Measurements from ENCODE around the gene ASB8. TPM values are rescaled to one million over a fixed set of nuclear protein-coding genes. Genes with fewer than 3 reads are reported as not detected.
A peak's percentile ranks its signal among the peaks of the same experiment; 100 is the strongest.

The ASB8 gene
- total RNA-seq, 2 donors from 2014 or later, result 37.0 to 39.5 TPM

DNA sequence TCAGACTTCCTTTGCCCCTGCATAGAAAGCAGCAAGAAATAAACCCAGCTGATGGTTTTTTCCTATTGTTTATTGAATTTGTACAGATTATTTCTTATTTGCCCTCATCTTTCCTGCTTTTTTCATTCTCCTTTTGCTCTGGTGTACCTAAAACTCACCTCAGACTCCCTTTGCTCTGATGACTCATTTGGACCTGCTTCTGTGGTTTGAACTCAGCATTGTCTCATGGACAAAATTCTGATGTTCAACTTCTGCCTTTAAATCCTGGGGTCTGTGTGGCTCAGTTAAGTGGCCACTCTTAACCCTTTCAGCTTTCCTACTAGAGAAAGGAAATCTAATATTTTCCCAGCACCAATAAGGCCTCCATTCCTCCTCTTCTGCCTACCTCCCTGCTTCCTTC, 47.9 kb downstream of the ASB8 start:
- Histone ChIP-seq H3K4me1 (peaks cover 13% of the 10 kb centered on the region), H3K27ac (no peak overlapping the region), H3K4me3 (no peak overlapping the region), H3K9me3 (no peaks in the 10 kb centered on the region), H3K27me3 (no peaks in the 10 kb centered on the region), H3K9ac (ENCODE audit: low read depth in 2 of 2, low read length in 2 of 2) (no peak overlapping the region), H3K36me3 (no peaks in the 10 kb centered on the region)
- no peak for DNase-seq
- intact Hi-C loops (cut with DNase I), result loop anchor here (5.0 kb wide), 1 partner anchor 43 kb away; no protein-coding TSS in a partner anchor
- TF ChIP-seq, protein P1, sequence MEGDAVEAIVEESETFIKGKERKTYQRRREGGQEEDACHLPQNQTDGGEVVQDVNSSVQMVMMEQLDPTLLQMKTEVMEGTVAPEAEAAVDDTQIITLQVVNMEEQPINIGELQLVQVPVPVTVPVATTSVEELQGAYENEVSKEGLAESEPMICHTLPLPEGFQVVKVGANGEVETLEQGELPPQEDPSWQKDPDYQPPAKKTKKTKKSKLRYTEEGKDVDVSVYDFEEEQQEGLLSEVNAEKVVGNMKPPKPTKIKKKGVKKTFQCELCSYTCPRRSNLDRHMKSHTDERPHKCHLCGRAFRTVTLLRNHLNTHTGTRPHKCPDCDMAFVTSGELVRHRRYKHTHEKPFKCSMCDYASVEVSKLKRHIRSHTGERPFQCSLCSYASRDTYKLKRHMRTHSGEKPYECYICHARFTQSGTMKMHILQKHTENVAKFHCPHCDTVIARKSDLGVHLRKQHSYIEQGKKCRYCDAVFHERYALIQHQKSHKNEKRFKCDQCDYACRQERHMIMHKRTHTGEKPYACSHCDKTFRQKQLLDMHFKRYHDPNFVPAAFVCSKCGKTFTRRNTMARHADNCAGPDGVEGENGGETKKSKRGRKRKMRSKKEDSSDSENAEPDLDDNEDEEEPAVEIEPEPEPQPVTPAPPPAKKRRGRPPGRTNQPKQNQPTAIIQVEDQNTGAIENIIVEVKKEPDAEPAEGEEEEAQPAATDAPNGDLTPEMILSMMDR (IDR thresholded peaks at IDR 0.05), result no peak

DNA sequence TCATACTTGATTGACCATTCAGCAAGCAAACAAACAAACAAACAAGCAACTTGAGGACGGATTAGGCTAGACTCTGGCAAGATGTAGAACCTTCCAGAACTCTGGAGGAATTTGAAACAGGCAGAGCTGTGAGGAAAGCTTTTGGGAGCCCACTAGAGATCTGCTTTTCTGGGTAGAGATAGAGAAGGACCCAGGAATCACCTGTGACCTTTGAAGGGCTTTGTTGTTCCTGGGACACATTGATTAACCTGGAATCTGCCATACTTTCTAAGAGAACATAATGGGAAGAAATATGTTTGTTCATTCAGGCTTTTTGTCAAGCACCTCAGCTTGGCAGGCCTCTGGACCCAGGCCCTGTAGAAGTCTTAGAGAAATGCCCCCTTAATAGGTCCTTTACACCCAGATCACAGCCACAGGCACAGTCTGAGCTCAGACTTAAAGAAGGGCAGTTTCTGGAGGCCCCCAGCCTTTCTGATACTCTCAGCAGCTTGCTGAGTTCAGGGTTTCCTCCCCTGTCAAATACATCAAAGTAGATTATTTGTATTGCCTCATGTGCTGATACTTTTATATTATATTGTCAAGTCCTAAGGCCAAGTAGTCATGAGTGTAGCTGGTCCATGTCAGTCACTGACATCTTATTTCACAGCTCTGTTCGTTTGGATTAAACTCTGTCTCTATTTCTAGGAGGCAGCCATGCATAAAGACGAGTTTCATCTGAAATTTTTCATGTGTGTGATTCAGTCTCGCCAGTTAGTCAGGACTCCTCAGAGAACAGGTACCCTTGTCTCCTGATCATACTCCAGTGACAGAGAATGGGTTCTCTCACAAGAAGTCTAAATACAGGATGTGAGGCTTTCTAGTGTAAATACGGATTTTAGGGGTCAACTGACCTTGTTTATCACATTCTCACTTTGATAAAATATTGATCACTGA, 50.4 kb downstream of the ASB8 start:
- intact Hi-C loops (cut with DNase I), result loop anchor here (5.0 kb wide), 1 partner anchor 45 kb away; no protein-coding TSS in a partner anchor
- H3K27ac ChIP-seq, result peak overlapping the region; percentile 87
- H3K27me3 ChIP-seq, result no peaks in the 10 kb centered on the region
- peaks cover 13% of the 10 kb centered on the region for H3K4me1 ChIP-seq
- H3K36me3 ChIP-seq, result no peaks in the 10 kb centered on the region
- DNase-seq, result no peak
- peak overlapping the region; percentile 82 for H3K4me3 ChIP-seq
- peak overlapping the region in 1 of 2 donors; percentile 85 for H3K9ac ChIP-seq (ENCODE audit: low read depth in 2 of 2, low read length in 2 of 2)
- TF ChIP-seq, protein P1 (IDR thresholded peaks at IDR 0.05), result no peak
- H3K9me3 ChIP-seq, result no peaks in the 10 kb centered on the region

DNA sequence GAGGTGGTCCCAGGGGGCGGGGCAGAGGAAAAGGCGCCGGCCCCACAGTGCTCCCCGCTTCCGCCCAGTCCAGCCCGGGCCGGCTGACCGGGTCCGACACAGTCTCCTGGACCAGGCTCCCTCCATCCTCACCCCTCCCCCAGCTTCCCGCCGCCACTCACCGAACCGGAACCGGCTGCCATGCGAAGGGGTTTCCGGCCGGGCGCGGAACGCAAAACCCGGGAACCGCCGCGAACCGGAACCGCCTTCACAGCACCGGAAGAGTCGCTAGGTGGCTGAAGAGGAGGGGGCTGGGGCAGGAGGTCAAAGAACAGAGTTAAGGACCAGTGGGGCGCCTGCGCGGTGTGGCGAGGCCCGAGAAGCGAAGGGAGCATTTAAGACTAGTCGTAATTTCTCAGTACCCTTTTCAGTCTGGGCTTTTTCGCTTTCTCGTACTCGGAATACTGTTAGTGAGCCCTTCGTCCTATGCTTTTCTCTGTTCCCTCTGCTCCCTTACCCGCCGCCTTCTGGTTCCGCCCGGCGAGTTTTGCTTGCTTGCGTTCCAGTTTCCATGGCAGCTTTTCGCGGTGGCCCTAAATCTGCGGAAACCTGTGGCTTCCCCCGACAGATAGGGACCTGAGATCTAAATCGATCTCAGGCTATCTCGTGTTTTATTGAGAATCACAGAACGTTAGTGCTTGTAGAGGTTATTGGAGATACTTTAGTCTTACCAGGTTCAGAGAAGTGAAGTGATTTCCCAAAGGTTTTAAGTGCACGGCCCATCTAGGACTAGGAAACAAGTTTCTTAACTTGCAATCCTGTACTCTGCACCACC, 51.2 kb downstream of the ASB8 start, which contains the start of gene SENP1:
SENP1 (minus strand) TSS at position 213 of the 814 bp plus-strand sequence. CDS start 4,607 bp downstream, outside the sequence.
- DNase-seq, result peak; percentile 89
- H3K9ac ChIP-seq (ENCODE audit: low read depth in 2 of 2, low read length in 2 of 2), result peak within 1 kb of the TSS; percentile 79 to 85
- no peaks in the 10 kb centered on the region for H3K9me3 ChIP-seq
- peak within 1 kb of the TSS; percentile 82 for H3K4me3 ChIP-seq
- peaks cover 13% of the 10 kb centered on the region for H3K4me1 ChIP-seq
- H3K27ac ChIP-seq, result peak within 1 kb of the TSS; percentile 87
- H3K27me3 ChIP-seq, result no peaks in the 10 kb centered on the region
- intact Hi-C loops (cut with DNase I), result loop anchor here (5.0 kb wide), 1 partner anchor 46 kb away; no protein-coding TSS in a partner anchor
- TF ChIP-seq, protein P1 (IDR thresholded peaks at IDR 0.05), result no peak
- no peaks in the 10 kb centered on the region for H3K36me3 ChIP-seq

- intact Hi-C loops (cut with DNase I), result loop anchor here (5.0 kb wide), 1 partner anchor 47 kb away; no protein-coding TSS in a partner anchor
- Histone ChIP-seq H3K4me1 (peaks cover 13% of the 10 kb centered on the region), H3K27ac (peak overlapping the region; percentile 87), H3K27me3 (no peaks in the 10 kb centered on the region), H3K9me3 (no peaks in the 10 kb centered on the region), H3K4me3 (peak overlapping the region; percentile 82), H3K36me3 (no peaks in the 10 kb centered on the region), H3K9ac (ENCODE audit: low read depth in 2 of 2, low read length in 2 of 2) (peak overlapping the region; percentile 79 to 85)
- TF ChIP-seq, protein P1 (IDR thresholded peaks at IDR 0.05), result no peak
- no peak for DNase-seq
These were observed 51.9 kb downstream of the ASB8 start for GRCh38 chr12:48105321-48105866.

DNA sequence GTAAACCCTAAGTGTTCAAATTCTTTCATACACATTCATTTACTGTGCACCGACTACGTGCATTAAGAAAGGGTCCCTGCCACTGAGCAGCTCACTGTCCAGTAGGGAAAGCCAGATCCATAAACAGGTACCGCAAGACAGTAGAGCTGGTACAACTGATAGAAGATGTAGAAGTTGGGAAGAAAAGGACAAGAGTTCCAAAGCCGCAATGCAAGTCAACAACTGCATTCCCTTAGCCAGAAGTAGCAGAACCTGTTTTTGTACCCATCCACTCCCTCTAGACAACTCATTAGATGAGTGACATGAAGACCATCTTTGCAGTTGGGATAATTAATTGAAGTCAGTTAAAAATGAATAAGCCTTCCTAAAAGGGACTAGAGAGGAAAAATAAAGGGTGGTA, 52.8 kb downstream of the ASB8 start:
- no peak for DNase-seq
- Histone ChIP-seq H3K4me3 (peak overlapping the region; percentile 82), H3K4me1 (peaks cover 13% of the 10 kb centered on the region), H3K27ac (no peak overlapping the region), H3K9me3 (no peaks in the 10 kb centered on the region), H3K36me3 (no peaks in the 10 kb centered on the region), H3K9ac (ENCODE audit: low read depth in 2 of 2, low read length in 2 of 2) (no peak overlapping the region), H3K27me3 (no peaks in the 10 kb centered on the region)
- intact Hi-C loops (cut with DNase I), result no loop called here
- TF ChIP-seq, protein P1 (IDR thresholded peaks at IDR 0.05), result no peak

All from colonic mucosa (tissue), 4 donors.